ENCODE measurements around the gene ZBTB7A.

DNA sequence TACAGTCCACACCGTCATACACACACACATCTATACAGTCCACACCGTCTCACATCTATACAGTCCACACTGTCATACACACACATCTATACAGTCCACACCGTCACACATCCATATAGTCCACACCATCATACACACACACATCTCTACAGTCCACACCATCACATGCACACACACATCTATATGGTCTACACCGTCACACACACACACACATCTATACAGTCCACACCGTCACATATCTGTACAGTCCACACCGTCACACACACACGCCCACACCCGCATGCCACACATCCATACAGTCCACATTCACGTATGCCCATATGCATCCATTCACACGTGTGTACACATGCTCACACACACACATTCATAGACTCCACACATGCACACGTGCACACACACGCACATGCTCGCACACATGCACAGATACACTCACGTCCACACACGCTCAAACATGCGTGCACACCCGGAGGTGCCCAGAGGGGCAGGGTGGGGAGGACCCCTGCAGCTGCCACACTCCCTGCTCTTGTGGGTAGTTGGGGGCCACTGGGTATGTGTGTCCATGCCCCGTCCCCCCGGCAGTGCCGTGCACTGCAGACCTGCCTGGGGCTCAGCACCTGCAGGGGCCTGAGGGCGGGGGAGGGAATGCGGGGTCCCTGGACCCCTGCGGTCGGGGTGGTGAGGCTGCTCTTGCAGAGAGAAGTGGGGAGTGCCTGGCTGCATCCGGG is 30.0 kb downstream of the ZBTB7A start:
- TF ChIP-seq, protein P1, sequence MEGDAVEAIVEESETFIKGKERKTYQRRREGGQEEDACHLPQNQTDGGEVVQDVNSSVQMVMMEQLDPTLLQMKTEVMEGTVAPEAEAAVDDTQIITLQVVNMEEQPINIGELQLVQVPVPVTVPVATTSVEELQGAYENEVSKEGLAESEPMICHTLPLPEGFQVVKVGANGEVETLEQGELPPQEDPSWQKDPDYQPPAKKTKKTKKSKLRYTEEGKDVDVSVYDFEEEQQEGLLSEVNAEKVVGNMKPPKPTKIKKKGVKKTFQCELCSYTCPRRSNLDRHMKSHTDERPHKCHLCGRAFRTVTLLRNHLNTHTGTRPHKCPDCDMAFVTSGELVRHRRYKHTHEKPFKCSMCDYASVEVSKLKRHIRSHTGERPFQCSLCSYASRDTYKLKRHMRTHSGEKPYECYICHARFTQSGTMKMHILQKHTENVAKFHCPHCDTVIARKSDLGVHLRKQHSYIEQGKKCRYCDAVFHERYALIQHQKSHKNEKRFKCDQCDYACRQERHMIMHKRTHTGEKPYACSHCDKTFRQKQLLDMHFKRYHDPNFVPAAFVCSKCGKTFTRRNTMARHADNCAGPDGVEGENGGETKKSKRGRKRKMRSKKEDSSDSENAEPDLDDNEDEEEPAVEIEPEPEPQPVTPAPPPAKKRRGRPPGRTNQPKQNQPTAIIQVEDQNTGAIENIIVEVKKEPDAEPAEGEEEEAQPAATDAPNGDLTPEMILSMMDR (IDR thresholded peaks at IDR 0.05; ENCODE audit: low read depth, low read length), result no peak
- no peak for TF ChIP-seq POLR2A (IDR thresholded peaks at IDR 0.05; ENCODE audit: extremely low read depth, insufficient read length)
- TF ChIP-seq MYC (IDR thresholded peaks at IDR 0.05; ENCODE audit: low read depth, low read length), result no peak

All from NB4 (cell line).